Tibial nerve (tissue), 4 donors: ENCODE measurements around the gene FBF1. TPM values are rescaled to one million over a fixed set of nuclear protein-coding genes. Genes with fewer than 3 reads are reported as not detected.

Experiments
- DNase-seq, 2 donors: peaks; one replicate each; pipeline ENCODE4 v3.0.0-alpha.2; 2019; ENCODE audit warnings: low spot score in 2 of 2
- H3K27ac ChIP-seq, 4 donors: fragments of 200-600 bp; sonication (generic) in 3 of 4; one replicate each; pipeline ENCODE4 v1.5.1; 2017 to 2019; ENCODE audit warnings: mild to moderate bottlenecking in 1 of 4
- H3K27me3 ChIP-seq, 2 donors: fragments of 200-600 bp; sonication (generic) in 1 of 2; one replicate each; pipeline versions ENCODE4 v1.5.1 to v1.6.0; 2017 to 2019
- H3K36me3 ChIP-seq, 3 donors: fragments of 200-600 bp; sonication (generic); one replicate each; pipeline ENCODE4 v1.5.1; 2018 to 2019
- H3K4me1 ChIP-seq, 4 donors: fragments of 200-600 bp; sonication (generic) in 3 of 4; one replicate each; pipeline ENCODE4 v1.5.1; 2017 to 2019
- H3K4me3 ChIP-seq, 4 donors: fragments of 200-600 bp; sonication (generic) in 3 of 4; one replicate each; pipeline ENCODE4 v1.5.1; 2017 to 2019; ENCODE audit warnings: mild to moderate bottlenecking in 1 of 4, moderate library complexity in 1 of 4
- H3K9me3 ChIP-seq, 4 donors: fragments of 200-600 bp; sonication (generic) in 3 of 4; one replicate each; pipeline ENCODE4 v1.5.1; 2017 to 2019
- EP300 ChIP-seq, 2 donors: sonication (generic); formaldehyde crosslinking; IDR thresholded peaks; one replicate each; pipeline ENCODE4 v1.6.1; 2017; ENCODE audit warnings: antibody characterized with exemption in 2 of 2, mild to moderate bottlenecking in 1 of 2
- POLR2A ChIP-seq, 2 donors: fragments of 450-650 bp; IDR thresholded peaks; one replicate each; pipeline ENCODE4 v1.6.1; 2017; ENCODE audit warnings: antibody characterized with exemption in 2 of 2, mild to moderate bottlenecking in 2 of 2, moderate library complexity in 2 of 2
- WGBS, 2 donors: methylation state at CpG; one replicate each; pipeline ENCODE4 v1.1.5; 2018; 5-methylcytosine and 5-hydroxymethylcytosine counted together
- total RNA-seq, 4 donors: library from RNA; depleted of rRNA; stranded (reverse); fragments of >200 nt; gene quantifications; one replicate each; pipeline ENCODE4 v1.1.0, GENCODE V29; 2016
- TF ChIP-seq, protein P1 (sequence below), 5 experiments: fragments of 200-600 bp in 3 of 5; fragments of 450-650 bp in 2 of 5; sonication (generic) in 3 of 5; IDR thresholded peaks; one replicate each; pipeline ENCODE4 v1.5.1; 2016 to 2019; ENCODE audit warnings: antibody characterized with exemption in 5 of 5, mild to moderate bottlenecking in 3 of 5, moderate library complexity in 2 of 5

FBF1 gene
- total RNA-seq, 4 donors from 2014 or later: 19.9 to 32.4 (median 25.7) TPM

DNA sequence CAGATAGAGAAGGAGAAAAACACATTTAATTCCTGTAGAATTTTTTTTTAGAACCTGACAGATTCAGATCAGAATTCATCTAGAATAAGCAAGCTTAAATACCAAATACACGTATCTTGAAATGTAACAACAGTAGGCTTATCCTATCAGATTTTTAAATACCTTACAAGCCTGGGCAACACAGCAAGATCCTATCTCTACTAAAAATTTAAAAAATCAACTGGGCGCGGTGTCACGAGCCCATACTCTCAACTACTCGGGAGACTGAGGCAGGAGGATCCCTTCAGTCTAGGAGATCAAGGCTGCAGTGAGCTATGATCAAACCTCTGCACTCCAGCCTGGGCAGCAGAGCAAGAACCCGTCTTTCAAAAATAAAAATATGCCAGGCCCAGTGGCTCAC is 24.6 kb upstream of the FBF1 start:
- no peaks in the 10 kb centered on the region for H3K4me1 ChIP-seq
- H3K4me3 ChIP-seq: no peak overlapping the region
- H3K36me3 ChIP-seq: peaks cover 0 to 31% (median 0%) of the 10 kb centered on the region in 3 donors
- no peak for DNase-seq
- TF ChIP-seq POLR2A (IDR thresholded peaks at IDR 0.05) (no peak), EP300 (IDR thresholded peaks at IDR 0.05) (no peak)
- TF ChIP-seq, protein P1, sequence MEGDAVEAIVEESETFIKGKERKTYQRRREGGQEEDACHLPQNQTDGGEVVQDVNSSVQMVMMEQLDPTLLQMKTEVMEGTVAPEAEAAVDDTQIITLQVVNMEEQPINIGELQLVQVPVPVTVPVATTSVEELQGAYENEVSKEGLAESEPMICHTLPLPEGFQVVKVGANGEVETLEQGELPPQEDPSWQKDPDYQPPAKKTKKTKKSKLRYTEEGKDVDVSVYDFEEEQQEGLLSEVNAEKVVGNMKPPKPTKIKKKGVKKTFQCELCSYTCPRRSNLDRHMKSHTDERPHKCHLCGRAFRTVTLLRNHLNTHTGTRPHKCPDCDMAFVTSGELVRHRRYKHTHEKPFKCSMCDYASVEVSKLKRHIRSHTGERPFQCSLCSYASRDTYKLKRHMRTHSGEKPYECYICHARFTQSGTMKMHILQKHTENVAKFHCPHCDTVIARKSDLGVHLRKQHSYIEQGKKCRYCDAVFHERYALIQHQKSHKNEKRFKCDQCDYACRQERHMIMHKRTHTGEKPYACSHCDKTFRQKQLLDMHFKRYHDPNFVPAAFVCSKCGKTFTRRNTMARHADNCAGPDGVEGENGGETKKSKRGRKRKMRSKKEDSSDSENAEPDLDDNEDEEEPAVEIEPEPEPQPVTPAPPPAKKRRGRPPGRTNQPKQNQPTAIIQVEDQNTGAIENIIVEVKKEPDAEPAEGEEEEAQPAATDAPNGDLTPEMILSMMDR (IDR thresholded peaks at IDR 0.05): no peak
- WGBS, 2 donors: 91 to 95% methylated on average over 6 of the region's 6 CpGs
- H3K9me3 ChIP-seq: no peaks in the 10 kb centered on the region
- no peak overlapping the region for H3K27ac ChIP-seq
- no peaks in the 10 kb centered on the region for H3K27me3 ChIP-seq

DNA sequence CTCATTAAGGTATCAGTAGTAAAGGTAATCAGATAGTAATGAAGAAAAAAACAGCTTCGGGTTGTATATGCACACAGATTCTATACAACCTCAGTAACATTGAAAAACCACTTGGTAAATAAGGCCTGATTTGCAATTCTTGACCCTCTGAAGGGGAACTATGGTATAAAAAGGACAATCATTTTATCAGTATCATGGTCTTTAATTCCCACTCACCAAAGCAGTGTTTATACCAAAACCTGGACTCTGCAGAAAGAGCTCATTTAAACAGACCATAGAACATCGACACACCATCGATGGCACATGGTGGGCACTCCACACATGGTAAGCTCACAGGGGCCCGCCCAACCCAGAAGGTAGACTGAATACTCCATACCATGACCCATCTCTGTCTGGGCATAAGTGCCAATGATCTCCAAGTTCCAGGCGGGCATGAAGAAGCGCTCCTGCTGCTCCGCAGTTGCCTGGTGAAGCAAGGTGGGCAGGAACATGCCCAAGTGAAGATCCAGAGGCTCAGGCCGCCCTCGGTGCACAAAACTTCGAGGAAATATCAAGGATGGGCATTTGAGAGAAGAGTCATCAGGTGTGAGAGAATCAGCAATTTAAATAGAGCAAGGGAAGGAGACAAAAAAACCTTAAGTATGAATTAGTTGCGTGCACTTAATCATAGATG is 19.1 kb upstream of the FBF1 start:
- 95 to 96% methylated on average over 11 of the region's 11 CpGs for WGBS, 2 donors
- Histone ChIP-seq H3K9me3 (no peaks in the 10 kb centered on the region), H3K4me3 (no peak overlapping the region), H3K27me3 (no peaks in the 10 kb centered on the region), H3K4me1 (peaks cover 0 to 6% (median 0%) of the 10 kb centered on the region in 4 donors), H3K27ac (no peak overlapping the region), H3K36me3 (peaks cover 0 to 40% (median 6%) of the 10 kb centered on the region in 3 donors)
- TF ChIP-seq, protein P1 (IDR thresholded peaks at IDR 0.05): no peak
- no peak for TF ChIP-seq EP300 (IDR thresholded peaks at IDR 0.05)
- no peak for TF ChIP-seq POLR2A (IDR thresholded peaks at IDR 0.05)
- DNase-seq: no peak

DNA sequence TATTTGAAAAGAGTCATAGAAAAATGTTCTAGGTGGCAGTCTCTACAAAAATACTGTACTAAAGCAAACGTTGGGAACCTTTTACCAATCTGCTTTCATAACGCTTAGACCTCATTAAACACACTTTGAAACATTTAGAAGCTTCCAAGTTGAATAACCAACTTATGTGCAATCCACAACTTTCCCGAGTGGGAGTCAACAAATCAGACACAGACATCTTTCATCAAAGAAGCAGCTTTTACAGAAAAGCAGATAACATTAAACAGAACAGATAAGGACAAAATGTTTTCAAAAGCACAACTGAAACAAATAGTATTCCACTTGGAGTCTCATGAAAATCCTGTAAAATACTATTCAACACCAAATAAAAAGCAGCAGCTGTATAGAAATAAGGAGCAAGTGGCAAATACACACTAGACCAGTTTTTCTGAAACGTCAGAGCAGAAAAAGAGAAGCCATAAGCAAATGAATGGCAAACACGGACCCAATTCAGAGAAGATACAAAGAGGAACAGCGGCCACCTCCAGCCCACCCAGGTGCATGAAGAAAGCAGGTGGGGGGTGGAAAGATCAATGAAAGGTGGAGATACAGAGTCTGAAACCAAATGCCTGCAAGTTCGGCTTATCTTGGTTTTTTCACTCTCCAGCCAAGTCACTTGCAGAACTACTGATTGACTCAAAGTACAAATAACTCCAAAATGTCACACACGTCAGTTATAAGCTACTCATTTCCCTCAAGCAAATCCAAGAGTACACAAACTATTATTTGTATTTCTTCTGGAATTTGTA is 18.4 kb upstream of the FBF1 start:
- Histone ChIP-seq H3K27me3 (no peaks in the 10 kb centered on the region), H3K9me3 (no peaks in the 10 kb centered on the region), H3K4me3 (no peak overlapping the region), H3K27ac (no peak overlapping the region), H3K4me1 (peaks cover 0 to 6% (median 0%) of the 10 kb centered on the region in 4 donors), H3K36me3 (peaks cover 0 to 45% (median 9%) of the 10 kb centered on the region in 3 donors)
- WGBS, 2 donors: 54 to 60% methylated on average over 8 of the region's 8 CpGs
- no peak for DNase-seq
- TF ChIP-seq, protein P1 (IDR thresholded peaks at IDR 0.05): no peak
- TF ChIP-seq POLR2A (IDR thresholded peaks at IDR 0.05) (no peak), EP300 (IDR thresholded peaks at IDR 0.05) (no peak)

DNA sequence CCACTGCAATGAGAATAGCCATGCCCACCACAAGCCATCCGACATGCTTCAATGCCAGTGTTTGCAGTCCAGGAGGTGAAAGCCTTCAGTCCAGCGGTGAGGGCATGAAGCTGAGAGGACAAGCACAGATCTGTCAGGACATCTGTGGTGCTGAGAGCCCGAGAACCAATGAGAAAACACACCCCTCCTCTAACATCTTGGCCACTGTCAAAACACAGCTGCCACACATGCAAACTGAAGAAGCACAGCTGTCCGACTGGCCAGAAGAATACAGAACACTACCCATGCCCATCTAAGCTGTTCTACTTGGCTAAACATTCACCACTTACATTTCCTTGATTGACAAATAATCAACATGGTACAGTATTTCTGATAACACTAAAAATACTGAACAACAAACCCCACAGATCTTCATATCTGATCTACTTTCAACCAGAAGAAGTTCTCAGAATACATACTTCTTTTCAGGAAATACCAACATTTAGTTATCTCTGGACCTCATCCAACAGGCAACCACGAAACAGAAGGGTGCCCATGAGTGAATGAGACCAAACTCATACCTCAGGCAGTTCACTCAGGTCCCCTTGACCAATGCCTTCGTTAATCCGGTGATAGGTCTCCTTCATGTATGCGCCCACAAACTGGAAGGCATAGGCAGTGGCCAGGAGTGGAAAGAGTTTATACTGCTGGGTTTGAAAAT is 10.2 kb upstream of the FBF1 start:
- peaks cover 0 to 3% (median 0%) of the 10 kb centered on the region in 4 donors for H3K4me1 ChIP-seq
- no peak for DNase-seq
- H3K4me3 ChIP-seq: no peak overlapping the region
- no peak for TF ChIP-seq POLR2A (IDR thresholded peaks at IDR 0.05)
- TF ChIP-seq, protein P1 (IDR thresholded peaks at IDR 0.05): no peak
- no peak for TF ChIP-seq EP300 (IDR thresholded peaks at IDR 0.05)
- 87 to 90% methylated on average over 8 of the region's 8 CpGs for WGBS, 2 donors
- no peak overlapping the region for H3K27ac ChIP-seq
- H3K9me3 ChIP-seq: no peaks in the 10 kb centered on the region
- peaks cover 0 to 100% (median 42%) of the 10 kb centered on the region in 3 donors for H3K36me3 ChIP-seq
- no peaks in the 10 kb centered on the region for H3K27me3 ChIP-seq
